Measurements from ENCODE around the gene FAM114A2.

DNA sequence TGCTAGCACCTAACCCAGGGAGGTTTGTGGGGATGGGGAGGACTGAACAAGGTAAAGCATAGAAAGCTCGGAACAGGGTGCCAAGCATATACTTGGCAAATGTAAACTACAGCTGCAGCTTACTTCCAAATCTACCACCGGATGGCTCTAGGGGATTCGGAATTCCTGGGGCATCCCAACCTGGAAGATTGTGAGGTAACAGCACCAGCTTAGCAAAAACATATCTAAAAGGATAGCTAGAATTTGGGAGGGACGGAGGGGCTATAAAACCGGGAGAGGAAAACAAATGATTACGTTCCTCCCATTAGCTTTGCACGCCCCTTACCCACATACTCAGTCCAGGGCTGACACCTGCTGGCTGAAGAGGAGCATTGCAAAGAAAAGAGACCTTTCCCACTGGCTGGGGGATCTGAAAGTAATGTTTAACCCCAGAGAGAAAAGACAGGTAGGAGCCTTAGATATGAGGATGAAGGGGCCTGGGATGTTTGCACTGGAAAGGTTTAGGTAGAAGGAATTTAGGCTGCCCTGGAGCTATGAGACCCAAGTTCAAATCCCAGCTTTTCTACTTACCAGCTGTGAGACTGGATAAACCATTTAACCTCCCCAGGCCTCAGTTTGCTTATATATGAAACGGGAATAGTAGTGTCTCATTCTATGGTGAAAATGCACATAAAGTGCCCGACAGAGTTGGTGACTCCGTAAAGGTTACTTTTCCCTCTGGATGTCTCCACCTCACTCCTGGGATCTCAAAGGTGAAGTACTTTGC lies 73.6 kb downstream of the FAM114A2 start:
- TF ChIP-seq POLR2A (IDR thresholded peaks at IDR 0.05; ENCODE audit: low read depth, low read length) (no peak), POLR2AphosphoS5 (IDR thresholded peaks at IDR 0.05; ENCODE audit: low read depth, low read length) (no peak), TAF1 (IDR thresholded peaks at IDR 0.05; ENCODE audit: borderline replicate concordance, low read depth, low read length) (no peak)

All from GM12892 (cell line).